Upper lobe of left lung (tissue), 4 donors: ENCODE data around the gene TOGARAM2.

ENCODE experiments used
- POLR2A ChIP-seq, 4 donors: fragments of 450-650 bp; IDR thresholded peaks; one replicate each; pipeline ENCODE4 v1.5.1; 2016 to 2017; ENCODE audit warnings: antibody characterized with exemption in 4 of 4, mild to moderate bottlenecking in 2 of 4
- TF ChIP-seq, protein P1 (sequence below), 6 experiments: fragments of 450-650 bp in 4 of 6; fragments of 200-600 bp in 2 of 6; sonication (generic) in 2 of 6; IDR thresholded peaks; one replicate each; pipeline ENCODE4 v1.5.1; 2016 to 2019; ENCODE audit warnings: antibody characterized with exemption in 6 of 6

DNA sequence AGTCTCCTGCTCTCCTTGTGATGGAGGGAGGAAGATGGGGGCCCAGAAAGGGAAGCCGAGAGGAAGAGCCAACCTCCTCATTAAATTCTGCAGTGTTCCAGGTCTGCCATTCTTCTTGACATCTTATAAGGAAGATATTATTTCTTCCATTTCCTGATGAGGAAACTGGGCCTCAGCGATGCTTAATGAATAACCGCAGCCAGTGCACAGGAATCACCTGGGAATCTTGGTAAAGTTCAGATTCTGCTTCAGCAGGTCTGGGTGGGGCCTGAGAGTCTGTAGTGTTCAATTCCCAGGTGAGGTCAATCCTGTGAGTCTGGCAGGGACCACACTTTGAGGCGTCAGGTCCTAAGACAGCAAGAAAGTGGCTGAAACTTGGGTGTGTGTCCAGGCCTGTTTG, 75.9 kb downstream of the TOGARAM2 start:
- no peak for TF ChIP-seq POLR2A (IDR thresholded peaks at IDR 0.05)
- TF ChIP-seq, protein P1, sequence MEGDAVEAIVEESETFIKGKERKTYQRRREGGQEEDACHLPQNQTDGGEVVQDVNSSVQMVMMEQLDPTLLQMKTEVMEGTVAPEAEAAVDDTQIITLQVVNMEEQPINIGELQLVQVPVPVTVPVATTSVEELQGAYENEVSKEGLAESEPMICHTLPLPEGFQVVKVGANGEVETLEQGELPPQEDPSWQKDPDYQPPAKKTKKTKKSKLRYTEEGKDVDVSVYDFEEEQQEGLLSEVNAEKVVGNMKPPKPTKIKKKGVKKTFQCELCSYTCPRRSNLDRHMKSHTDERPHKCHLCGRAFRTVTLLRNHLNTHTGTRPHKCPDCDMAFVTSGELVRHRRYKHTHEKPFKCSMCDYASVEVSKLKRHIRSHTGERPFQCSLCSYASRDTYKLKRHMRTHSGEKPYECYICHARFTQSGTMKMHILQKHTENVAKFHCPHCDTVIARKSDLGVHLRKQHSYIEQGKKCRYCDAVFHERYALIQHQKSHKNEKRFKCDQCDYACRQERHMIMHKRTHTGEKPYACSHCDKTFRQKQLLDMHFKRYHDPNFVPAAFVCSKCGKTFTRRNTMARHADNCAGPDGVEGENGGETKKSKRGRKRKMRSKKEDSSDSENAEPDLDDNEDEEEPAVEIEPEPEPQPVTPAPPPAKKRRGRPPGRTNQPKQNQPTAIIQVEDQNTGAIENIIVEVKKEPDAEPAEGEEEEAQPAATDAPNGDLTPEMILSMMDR (IDR thresholded peaks at IDR 0.05): no peak
